Measurements from ENCODE around the gene ATF7.
"Not testable (repeated sequence)": the region's sequence is repeated elsewhere in the genome, so short reads cannot be mapped to it uniquely, and the experiment has no call there.

ATF7 gene

GRCh38 chr12:53626702-53627169, 554 bp upstream of the ATF7 start:
- no peak for DNase-seq (ENCODE audit: low spot score)

DNA sequence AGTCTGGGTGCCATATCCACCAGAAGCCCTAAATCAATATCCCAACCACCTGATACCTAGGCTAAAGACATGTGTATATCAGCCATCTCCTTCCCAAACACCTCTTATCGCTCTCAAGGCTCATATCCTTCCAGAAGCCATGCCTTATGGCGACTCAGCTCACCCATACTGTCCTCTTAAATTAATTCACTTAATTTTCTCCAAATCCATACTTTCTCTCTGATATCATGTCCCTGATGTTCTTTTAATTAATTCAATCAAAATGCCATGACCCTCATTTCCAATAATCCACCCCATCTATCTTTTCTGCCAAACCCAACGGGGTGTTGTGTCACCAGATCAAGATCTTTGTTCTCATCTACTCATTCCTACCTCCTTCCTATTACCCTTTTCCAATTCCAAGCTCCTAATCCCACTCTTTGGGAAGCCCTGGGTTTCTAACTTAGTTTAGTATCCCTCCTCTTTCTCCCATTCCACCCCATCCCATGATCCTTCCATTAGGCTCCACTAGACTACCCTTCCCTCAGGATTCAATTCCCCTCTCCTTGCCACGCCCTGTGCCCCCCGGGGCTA, 723 bp downstream of the ATF7 start:
- no peak for DNase-seq (ENCODE audit: low spot score)

GRCh38 chr12:53624956-53625355, 1.2 kb downstream of the ATF7 start:
- DNase-seq (ENCODE audit: low spot score) = no peak

DNA sequence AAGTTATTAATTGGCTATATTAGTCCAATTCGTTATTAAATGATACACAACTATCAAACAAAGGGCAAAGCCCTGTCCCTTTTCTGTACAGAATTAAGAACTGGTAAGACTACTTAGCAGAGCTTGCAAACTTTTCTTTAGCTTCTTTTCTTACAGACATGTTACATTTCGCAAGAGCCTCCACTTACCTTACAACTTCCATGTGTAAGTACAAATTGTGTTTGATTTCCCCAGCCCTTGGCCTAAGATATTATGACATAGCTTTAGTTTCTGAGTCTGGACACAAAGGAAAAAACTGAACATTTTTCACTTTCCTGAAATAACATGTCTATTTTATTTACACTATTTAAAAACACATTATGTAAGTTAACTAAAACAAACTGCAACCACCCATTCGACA, 1.7 kb downstream of the ATF7 start:
- no peak for DNase-seq (ENCODE audit: low spot score)

DNA sequence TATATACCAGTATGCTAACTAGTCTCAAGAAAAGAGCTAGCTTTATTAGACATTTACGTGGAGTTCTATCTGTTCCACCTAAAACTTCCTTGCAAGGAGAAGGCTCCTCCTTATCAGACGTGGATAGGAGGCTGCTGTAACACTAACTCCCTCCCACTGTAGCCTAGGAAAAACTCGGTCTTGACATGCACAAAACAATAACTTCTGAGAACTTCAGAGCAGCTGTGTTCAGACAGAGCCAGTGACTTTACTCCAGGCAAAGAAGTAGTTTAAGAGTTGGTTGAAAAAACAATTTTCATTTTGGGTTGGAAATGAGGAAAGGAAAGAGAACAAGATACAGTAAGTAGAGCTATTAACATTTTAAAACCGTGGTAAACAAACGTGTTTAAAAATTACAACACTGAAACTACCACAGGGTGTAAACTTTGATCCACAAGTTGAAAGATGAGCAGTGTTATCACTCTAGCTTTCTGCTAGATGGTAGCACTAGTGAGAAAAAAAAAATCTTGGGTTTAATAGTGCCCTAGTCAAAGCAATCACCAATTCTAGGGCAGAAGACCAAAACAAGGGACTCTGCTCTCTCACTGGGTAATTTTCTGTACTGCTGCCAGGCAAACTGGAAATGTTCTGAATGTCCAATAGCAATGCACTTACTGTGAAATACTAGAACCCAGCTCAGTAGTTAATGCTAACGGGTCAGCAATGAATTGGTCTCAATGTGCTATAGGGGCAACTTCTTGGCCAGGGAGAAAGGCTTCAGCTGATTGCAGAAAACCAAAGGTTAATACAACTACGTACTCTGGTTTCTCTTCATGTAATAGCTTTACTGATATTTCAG, 2.4 kb downstream of the ATF7 start:
- peak; percentile 57 for DNase-seq (ENCODE audit: low spot score)

DNA sequence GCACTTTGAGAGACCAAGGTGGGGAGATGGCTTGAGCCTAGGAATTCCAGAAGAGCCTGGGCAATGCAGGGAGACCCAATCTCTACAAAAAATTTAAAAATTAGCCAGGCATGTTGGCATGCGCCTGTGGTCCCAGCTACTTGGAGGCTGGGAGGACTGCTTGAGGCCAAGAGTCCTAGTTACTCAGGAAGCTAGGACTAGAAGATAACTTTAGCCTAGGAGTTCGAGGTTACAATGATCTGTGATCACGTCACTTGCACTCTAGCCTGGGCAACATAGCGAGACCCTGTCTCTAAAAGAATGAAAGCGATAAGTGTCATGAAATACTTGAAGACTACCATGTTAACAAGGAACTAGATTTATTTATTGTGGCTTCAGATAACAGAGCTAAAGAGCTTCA, 3.5 kb downstream of the ATF7 start:
- no peak for DNase-seq (ENCODE audit: low spot score)

DNA sequence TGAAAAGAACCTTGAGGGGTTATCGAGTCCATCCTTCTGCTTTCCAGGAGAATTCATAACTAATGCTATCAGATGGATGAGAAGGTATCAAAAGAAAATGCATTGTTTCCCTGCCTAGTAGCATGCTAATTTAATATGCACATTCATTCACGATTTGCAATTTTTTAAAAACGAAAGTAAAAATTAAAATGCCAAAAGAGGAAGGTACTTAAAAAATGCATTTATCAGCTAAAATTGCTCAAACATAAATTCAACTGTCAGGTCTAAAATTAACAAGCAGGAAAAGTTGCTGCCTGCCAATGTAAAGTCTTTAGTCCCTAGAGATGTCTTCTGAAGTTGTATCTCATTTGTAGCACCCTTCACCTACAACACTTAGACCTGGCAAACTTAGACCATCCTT, 7.9 kb downstream of the ATF7 start:
- no peak for DNase-seq (ENCODE audit: low spot score)

DNA sequence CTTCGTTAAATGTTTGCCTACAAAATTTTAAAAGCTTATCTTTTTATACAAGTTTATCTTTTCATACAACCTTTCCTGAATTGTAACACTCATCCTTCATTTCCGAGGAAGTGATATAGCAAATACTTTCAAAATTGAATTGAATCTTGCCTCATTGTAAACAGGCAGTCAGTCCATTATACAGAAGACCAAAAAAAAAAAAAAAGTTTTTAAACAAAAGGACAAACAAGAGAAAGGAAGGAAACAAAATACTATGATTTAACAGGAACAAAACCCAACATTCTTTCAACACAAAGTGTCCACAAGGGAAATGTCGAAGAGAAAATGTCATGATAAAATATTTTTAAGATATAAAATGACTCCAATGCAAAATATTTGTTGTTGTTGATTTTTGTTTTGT, 8.5 kb downstream of the ATF7 start:
- DNase-seq (ENCODE audit: low spot score) = no peak

DNA sequence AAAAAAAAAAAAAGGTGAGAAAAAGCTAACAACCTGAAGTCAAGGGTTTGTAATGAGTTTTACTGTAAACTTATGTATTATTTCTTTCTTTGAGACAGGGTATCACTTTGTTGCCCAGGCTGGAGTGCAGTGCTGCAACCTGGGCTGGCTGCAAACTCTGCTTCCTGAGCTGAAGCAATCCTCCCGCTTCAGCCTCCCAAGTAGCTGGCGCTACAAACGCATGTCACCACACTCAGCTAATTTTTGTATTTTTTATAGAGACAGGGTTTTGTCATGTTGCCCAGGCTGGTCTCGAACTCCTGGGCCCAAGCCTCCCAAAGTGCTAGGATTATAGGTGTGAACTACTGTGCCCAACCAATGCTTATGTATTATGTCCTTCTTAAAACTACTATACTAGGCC, 9.2 kb downstream of the ATF7 start:
- no peak for DNase-seq (ENCODE audit: low spot score)

- DNase-seq (ENCODE audit: low spot score) = peak; percentile 54
Observed at GRCh38 chr12:53613821-53614220, 12.4 kb downstream of the ATF7 start.

- no peak for DNase-seq (ENCODE audit: low spot score)
Observed at GRCh38 chr12:53612978-53613377, 13.2 kb downstream of the ATF7 start.

- no peak for DNase-seq (ENCODE audit: low spot score)
Observed at GRCh38 chr12:53611304-53611703, 14.9 kb downstream of the ATF7 start.

- DNase-seq (ENCODE audit: low spot score) = not testable (repeated sequence)
Observed at GRCh38 chr12:53606688-53607087, 19.5 kb downstream of the ATF7 start.

- DNase-seq (ENCODE audit: low spot score) = no peak
Observed at GRCh38 chr12:53604581-53604980, 21.6 kb downstream of the ATF7 start.

GRCh38 chr12:53603804-53604203, 22.4 kb downstream of the ATF7 start:
- no peak for DNase-seq (ENCODE audit: low spot score)

GRCh38 chr12:53603196-53603595, 23.0 kb downstream of the ATF7 start:
- DNase-seq (ENCODE audit: low spot score) = no peak

GRCh38 chr12:53602176-53602864, 23.9 kb downstream of the ATF7 start:
- DNase-seq (ENCODE audit: low spot score) = no peak

DNA sequence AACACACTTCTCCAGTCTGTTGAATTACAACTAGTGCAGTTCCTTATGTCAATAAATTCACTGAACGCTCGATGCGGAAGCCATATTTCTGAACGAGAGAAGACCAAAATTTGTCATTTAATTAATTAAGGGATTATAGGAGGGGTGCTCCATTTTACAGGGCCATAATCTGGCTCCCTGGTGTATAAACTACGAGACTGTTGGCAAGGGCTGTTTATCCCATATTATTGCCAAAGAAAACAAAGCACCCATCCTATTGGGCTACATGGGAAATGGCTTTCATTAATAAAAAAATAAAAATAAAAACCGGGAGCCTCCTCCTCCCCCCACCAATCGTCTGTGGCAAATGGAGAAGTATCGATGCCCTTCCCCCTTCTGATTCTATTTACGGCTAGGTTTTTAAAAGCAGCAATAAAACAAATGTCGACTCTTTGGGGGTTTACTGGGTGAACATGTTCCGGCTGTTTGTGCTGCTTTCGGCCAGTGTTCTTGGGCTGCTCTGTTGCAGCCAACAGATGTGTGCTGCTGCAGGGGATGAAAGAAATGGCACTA, 24.8 kb downstream of the ATF7 start:
- no peak for DNase-seq (ENCODE audit: low spot score)

DNA sequence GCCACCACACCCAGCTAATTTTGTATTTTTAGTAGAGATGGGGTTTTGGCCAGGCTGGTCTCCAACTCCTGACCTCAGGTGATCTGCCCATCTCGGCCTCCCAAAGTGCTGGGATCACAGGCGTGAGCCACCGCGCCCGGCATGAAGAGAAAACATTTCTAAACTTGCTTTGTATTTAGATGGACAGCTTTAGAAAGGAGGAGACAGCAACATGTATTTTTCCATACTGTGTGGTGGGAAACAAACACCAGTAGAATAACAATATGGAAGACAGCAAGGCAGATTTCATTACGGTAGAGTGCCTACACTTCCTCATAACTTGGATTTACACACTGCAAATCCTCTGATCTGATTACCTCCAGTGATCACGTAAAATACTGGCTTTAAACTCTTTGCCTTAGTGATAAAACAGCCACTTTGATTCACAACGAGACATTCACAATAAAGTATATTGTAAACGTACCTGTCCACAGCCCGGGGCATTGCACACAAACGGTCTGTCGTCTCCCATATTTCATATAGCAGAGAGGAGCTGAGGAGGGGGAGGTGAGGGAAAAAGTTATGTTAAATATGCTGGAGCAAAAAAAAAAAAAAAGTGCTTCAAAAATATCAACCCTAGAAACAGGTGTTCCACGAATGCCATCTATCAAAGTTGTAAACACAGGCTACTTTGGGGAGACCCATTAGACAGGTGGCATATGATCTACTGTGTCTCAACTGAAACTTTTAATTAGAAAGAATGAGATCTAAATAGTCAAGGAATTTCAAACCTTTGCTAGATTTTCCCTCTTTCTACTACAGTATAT, 25.5 kb downstream of the ATF7 start:
- DNase-seq (ENCODE audit: low spot score) = no peak

DNA sequence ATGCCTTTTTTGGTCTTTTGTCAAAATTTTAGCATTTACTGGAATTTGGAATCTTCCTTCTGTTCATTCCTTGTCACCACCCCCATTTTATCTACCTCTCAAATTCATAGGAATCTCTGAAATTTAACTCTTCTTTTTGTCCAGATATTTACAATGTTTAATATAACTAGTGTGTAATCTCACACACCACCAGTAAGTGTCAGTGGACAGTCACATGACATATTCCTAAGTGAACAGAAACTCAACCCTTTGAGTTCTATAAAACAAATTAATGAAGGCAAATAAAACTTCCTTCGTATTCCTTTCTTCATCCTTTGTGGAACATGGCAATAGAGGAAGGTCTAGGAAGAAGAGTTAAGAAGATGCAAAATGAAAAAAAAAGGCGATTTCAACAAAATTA, 26.6 kb downstream of the ATF7 start:
- no peak for DNase-seq (ENCODE audit: low spot score)

DNA sequence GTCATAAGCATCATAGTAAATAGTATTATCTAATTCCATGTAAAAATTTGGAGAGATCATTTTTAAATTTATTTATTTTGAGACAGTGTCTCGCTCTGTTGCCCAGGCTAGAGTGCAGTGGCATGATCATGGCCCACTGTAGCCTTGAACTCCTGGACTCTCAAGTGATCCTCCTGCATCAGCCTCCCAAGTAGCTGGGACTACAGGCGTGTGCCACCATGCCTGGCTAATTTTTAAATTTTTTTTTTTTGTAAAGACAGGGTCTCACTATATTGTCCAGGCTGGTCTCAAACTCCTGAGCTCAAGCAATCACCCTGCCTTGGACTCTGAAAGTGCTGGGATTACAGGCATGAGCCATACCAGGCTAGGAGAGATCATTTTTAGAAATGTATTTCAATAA, 27.2 kb downstream of the ATF7 start:
- DNase-seq (ENCODE audit: low spot score) = not testable (repeated sequence)

- DNase-seq (ENCODE audit: low spot score) = no peak
Observed at GRCh38 chr12:53596920-53597363, 29.2 kb downstream of the ATF7 start.
